ENCODE data around the gene RAB3GAP1. TPM values are rescaled to one million over a fixed set of nuclear protein-coding genes. Genes with fewer than 3 reads are reported as not detected.
"Not testable (repeated sequence)": the region's sequence is repeated elsewhere in the genome, so short reads cannot be mapped to it uniquely, and the experiment has no call there.

The RAB3GAP1 gene
- total and polyA plus RNA-seq, 7 donors = 18.6 to 70.2 (median 54.5) TPM

DNA sequence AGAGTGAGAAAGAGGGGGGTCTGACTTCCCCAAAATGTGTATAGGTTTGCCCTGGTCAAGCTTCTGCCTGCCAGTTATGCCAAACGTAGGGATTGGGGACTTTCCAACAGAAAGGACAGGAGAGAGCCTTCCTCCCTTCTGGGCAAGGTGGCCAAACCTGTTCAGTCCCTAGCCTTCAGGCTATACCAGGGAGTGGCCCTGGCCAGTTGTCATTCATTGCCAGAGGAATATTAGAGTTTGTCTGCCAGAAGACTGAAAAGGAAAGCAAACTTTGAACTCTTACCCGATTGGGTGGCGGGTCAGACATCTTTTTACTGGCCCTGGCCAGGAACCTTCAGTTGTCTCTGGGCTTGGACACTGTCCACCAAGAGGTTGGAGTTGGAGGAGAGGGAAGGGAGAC is 22.1 kb downstream of the RAB3GAP1 start:
- WGBS, 2 donors = 35 to 74% methylated on average over 3 of the region's 3 CpGs
- H3K9me3 ChIP-seq = peaks cover 0 to 8% (median 0%) of the 10 kb centered on the region in 4 donors
- H3K36me3 ChIP-seq = no peaks in the 10 kb centered on the region
- intact Hi-C loops (cut with DNase I) = no loop called here
- H3K4me1 ChIP-seq = peaks cover 0 to 21% (median 17%) of the 10 kb centered on the region in 4 donors
- DNase-seq = no peak
- H3K4me3 ChIP-seq = no peak overlapping the region
- H3K27ac ChIP-seq = no peak overlapping the region
- no peaks in the 10 kb centered on the region for H3K27me3 ChIP-seq
- TF ChIP-seq POLR2A (IDR thresholded peaks at IDR 0.05) (no peak), POLR2AphosphoS5 (IDR thresholded peaks at IDR 0.05) (no peak)

DNA sequence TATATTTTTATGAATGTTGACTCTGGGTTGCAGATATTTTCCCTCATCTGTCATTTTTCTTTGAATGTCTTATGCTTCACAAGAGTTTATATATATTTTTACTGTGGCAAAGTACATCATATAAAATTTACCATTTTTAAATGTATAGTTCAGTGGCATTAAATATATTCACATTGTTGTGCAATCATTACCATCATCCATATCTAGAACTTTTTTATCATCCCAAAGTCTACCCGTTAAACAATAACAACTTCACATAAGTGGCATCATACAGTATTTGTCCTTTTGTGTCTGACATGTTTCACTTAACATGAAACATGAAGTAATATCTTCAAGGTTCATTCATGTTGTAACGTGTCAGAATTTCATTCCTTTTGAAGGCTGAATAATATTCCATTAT is 24.5 kb downstream of the RAB3GAP1 start:
- H3K4me1 ChIP-seq = peaks cover 0 to 16% (median 16%) of the 10 kb centered on the region in 4 donors
- H3K4me3 ChIP-seq = no peak overlapping the region
- intact Hi-C loops (cut with DNase I) = no loop called here
- WGBS, 2 donors = 96 to 99% methylated on average over 2 of the region's 2 CpGs
- TF ChIP-seq POLR2A (IDR thresholded peaks at IDR 0.05) (no peak), POLR2AphosphoS5 (IDR thresholded peaks at IDR 0.05) (no peak), EP300 (IDR thresholded peaks at IDR 0.05) (no peak)
- TF ChIP-seq, protein P1, sequence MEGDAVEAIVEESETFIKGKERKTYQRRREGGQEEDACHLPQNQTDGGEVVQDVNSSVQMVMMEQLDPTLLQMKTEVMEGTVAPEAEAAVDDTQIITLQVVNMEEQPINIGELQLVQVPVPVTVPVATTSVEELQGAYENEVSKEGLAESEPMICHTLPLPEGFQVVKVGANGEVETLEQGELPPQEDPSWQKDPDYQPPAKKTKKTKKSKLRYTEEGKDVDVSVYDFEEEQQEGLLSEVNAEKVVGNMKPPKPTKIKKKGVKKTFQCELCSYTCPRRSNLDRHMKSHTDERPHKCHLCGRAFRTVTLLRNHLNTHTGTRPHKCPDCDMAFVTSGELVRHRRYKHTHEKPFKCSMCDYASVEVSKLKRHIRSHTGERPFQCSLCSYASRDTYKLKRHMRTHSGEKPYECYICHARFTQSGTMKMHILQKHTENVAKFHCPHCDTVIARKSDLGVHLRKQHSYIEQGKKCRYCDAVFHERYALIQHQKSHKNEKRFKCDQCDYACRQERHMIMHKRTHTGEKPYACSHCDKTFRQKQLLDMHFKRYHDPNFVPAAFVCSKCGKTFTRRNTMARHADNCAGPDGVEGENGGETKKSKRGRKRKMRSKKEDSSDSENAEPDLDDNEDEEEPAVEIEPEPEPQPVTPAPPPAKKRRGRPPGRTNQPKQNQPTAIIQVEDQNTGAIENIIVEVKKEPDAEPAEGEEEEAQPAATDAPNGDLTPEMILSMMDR (IDR thresholded peaks at IDR 0.05) = no peak
- peaks cover 0 to 7% (median 0%) of the 10 kb centered on the region in 4 donors for H3K9me3 ChIP-seq
- DNase-seq = no peak
- H3K27me3 ChIP-seq = no peaks in the 10 kb centered on the region
- H3K27ac ChIP-seq = no peak overlapping the region
- H3K36me3 ChIP-seq = no peaks in the 10 kb centered on the region

DNA sequence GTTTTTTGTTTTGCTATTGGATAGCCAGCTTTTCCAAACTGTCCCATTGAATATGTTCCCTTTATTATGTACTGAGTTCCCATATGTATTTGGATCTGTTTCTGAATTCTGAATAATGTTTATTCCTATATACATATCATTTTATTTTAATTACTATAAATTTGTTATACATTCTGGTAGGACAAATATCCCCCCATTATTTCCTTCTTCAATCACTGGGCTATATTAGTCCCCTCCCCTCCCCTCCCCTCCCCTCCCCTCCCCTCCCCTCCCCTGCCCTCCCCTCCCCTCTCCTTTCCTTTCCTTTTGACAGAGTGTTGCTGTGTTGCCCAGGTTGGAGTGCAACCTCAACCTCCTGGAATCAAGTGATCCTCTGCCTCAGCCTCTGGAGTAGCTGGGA is 26.3 kb downstream of the RAB3GAP1 start:
- Histone ChIP-seq H3K4me3 (no peak overlapping the region), H3K27me3 (no peaks in the 10 kb centered on the region), H3K9me3 (no peaks in the 10 kb centered on the region), H3K36me3 (peaks cover 0 to 11% (median 0%) of the 10 kb centered on the region in 4 donors), H3K4me1 (peaks cover 0 to 16% (median 16%) of the 10 kb centered on the region in 4 donors), H3K27ac (no peak overlapping the region)
- DNase-seq = no peak
- TF ChIP-seq POLR2AphosphoS5 (IDR thresholded peaks at IDR 0.05) (no peak), EP300 (IDR thresholded peaks at IDR 0.05) (no peak), POLR2A (IDR thresholded peaks at IDR 0.05) (no peak)
- TF ChIP-seq, protein P1 (IDR thresholded peaks at IDR 0.05) = no peak
- intact Hi-C loops (cut with DNase I) = no loop called here

DNA sequence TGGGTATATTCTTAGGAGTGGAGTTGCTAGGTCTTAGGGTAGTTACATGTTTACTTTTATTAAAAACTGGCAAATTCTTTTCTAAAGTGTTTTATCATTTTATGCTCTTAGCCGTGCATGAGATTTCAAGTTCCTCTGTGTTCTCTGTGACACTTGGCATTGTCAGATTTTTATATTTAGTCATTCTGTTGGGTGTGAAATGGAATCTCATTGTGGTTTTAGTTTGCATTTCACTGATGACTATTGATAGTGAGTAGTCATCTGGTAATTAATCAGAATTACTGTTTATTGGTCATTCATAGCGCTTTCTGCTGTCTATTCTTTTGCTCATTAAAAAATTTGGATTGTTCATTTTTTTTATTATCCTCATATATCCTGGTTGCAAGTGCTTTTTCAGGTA is 34.1 kb downstream of the RAB3GAP1 start:
- 91 to 92% methylated on average over 2 of the region's 2 CpGs for WGBS, 2 donors
- H3K9me3 ChIP-seq = no peaks in the 10 kb centered on the region
- no peak overlapping the region for H3K27ac ChIP-seq
- TF ChIP-seq POLR2AphosphoS5 (IDR thresholded peaks at IDR 0.05) = no peak
- TF ChIP-seq POLR2A (IDR thresholded peaks at IDR 0.05) = no peak
- TF ChIP-seq, protein P1 (IDR thresholded peaks at IDR 0.05) = no peak
- TF ChIP-seq EP300 (IDR thresholded peaks at IDR 0.05) = no peak
- intact Hi-C loops (cut with DNase I) = no loop called here
- no peaks in the 10 kb centered on the region for H3K27me3 ChIP-seq
- DNase-seq = no peak
- H3K4me3 ChIP-seq = no peak overlapping the region
- H3K36me3 ChIP-seq = peaks cover 0 to 12% (median 0%) of the 10 kb centered on the region in 4 donors
- peaks cover 0 to 13% (median 3%) of the 10 kb centered on the region in 4 donors for H3K4me1 ChIP-seq

DNA sequence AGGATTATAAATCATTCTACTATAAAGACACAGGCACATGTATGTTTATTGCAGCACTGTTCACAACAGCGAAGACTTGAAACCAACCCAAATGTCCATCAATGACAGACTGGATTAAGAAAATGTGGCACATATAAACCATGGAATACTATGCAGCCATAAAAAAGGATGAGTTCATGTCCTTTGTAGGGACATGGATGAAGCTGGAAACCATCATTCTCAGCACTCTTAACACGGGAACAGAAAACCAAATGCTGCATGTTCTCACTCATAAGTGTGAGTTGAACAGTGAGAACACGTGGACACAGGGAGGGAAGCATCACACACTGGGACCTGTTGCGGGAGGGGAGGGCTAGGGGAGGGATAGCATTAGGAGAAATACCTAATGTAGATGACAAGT is 37.5 kb downstream of the RAB3GAP1 start:
- 98% methylated on average over 4 of the region's 4 CpGs for WGBS, 2 donors
- H3K27me3 ChIP-seq; DNase-seq; H3K9me3 ChIP-seq; H3K4me3 ChIP-seq; H3K27ac ChIP-seq; intact Hi-C loops (cut with DNase I): not testable (repeated sequence)
- H3K4me1 ChIP-seq = peaks cover 0 to 18% (median 3%) of the 10 kb centered on the region in 4 donors
- peaks cover 0 to 15% (median 6%) of the 10 kb centered on the region in 4 donors for H3K36me3 ChIP-seq

DNA sequence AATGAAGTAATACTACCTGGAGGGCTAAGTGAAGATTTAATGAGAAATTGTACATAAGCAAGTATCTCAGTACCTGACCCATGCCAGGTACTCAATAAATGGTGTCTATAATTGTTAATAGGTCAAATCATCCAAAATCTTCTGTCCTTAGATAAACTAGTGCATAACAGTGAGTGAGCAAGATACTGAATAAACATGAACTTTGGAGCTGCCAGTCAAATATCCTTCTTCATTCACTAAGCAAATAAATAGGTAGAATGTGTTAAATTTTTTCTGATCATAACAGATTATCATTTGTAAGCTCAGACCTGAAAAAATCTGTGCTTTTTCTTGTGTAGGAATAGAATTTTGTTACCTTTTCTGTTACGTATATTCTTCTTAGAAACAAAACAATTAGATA is 39.6 kb downstream of the RAB3GAP1 start:
- H3K27ac ChIP-seq = no peak overlapping the region
- no peaks in the 10 kb centered on the region for H3K9me3 ChIP-seq
- peaks cover 0 to 11% (median 3%) of the 10 kb centered on the region in 4 donors for H3K4me1 ChIP-seq
- DNase-seq = no peak
- peaks cover 0 to 34% (median 6%) of the 10 kb centered on the region in 4 donors for H3K36me3 ChIP-seq
- intact Hi-C loops (cut with DNase I) = no loop called here
- H3K4me3 ChIP-seq = no peak overlapping the region
- WGBS, 2 donors = 59 to 81% methylated on average over 1 of the region's 1 CpG
- TF ChIP-seq, protein P1 (IDR thresholded peaks at IDR 0.05) = no peak
- TF ChIP-seq POLR2AphosphoS5 (IDR thresholded peaks at IDR 0.05) = no peak
- TF ChIP-seq EP300 (IDR thresholded peaks at IDR 0.05) = no peak
- TF ChIP-seq POLR2A (IDR thresholded peaks at IDR 0.05) = no peak
- no peaks in the 10 kb centered on the region for H3K27me3 ChIP-seq

Measured in sigmoid colon (tissue), 7 donors.